B cell (primary cell): ENCODE data around the gene BEGAIN. TPM values are rescaled to one million over a fixed set of nuclear protein-coding genes. Genes with fewer than 3 reads are reported as not detected.

Experiments used
- ATAC-seq: fragments of 200-7000 bp; cut with Tn5 transposase; one replicate; pipeline ENCODE4 v1.10.0; 2021; ENCODE audit warnings: low read depth, mild to moderate bottlenecking, moderate number of reproducible peaks, moderate library complexity
- CTCF ChIA-PET: fragments of 350-600 bp; sonication (Branson Sonifier 250); formaldehyde crosslinking; loops from one replicate; lab custom pipeline; 2021; ENCODE audit warnings: antibody characterized with exemption, inconsistent platforms; lab: Charles Lee
- POLR2A ChIA-PET: fragments of 350-600 bp; sonication (Branson Sonifier 250); formaldehyde crosslinking; loops from one replicate; lab custom pipeline; 2021; ENCODE audit warnings: antibody characterized with exemption; lab: Charles Lee
- DNase-seq: peaks from one replicate; pipeline ENCODE4 v3.0.0; 2013
- H2AFZ ChIP-seq: 2 replicates; pipeline ENCODE4 v1.6.1; 2012; ENCODE audit warnings: mild to moderate bottlenecking, low read depth, low read length; ENCODE audit not compliant: insufficient read depth, poor library complexity, severe bottlenecking
- H3K27ac ChIP-seq, 2 donors: 1 replicate in 1 of 2; 2 replicates in 1 of 2; pipeline ENCODE4 v1.5.1; 2012 to 2013; ENCODE audit warnings: low read length in 2 of 2, mild to moderate bottlenecking in 2 of 2, moderate library complexity in 1 of 2
- H3K27me3 ChIP-seq, 4 experiments: fragments of 200-600 bp in 1 of 4; sonication (generic) in 1 of 4; replicated peaks in 1 of 4; 1 replicate in 2 of 4; 2 replicates in 2 of 4; pipeline versions ENCODE4 v1.6.1 to v1.7.0; 2013 to 2016; ENCODE audit warnings: low read length in 3 of 4, mild to moderate bottlenecking in 2 of 4, mixed read lengths in 1 of 4, moderate library complexity in 1 of 4; ENCODE audit not compliant: insufficient read depth in 4 of 4, control insufficient read depth in 3 of 4; ENCODE audit errors: control extremely low read depth in 1 of 4
- H3K36me3 ChIP-seq, 2 experiments: replicated peaks in 1 of 2; 1 replicate in 1 of 2; 2 replicates in 1 of 2; pipeline versions ENCODE4 v1.6.1 to v1.7.1; 2013; ENCODE audit warnings: low read length in 1 of 2; ENCODE audit not compliant: insufficient read depth in 2 of 2, control insufficient read depth in 1 of 2; ENCODE audit errors: control extremely low read depth in 1 of 2, extremely low read depth in 1 of 2
- H3K4me1 ChIP-seq, 2 donors: fragments of 200-600 bp in 1 of 2; sonication (generic) in 1 of 2; 1 replicate in 1 of 2; 2 replicates in 1 of 2; pipeline versions ENCODE4 v1.5.1 to v1.6.1; 2013 to 2017; ENCODE audit warnings: low read length in 2 of 2; ENCODE audit not compliant: control insufficient read depth in 2 of 2, insufficient read depth in 2 of 2
- H3K4me2 ChIP-seq: replicated peaks from 2 replicates; pipeline ENCODE3; 2012; ENCODE audit warnings: mild to moderate bottlenecking, low read depth, low read length; ENCODE audit not compliant: poor library complexity, severe bottlenecking
- H3K4me3 ChIP-seq, 5 experiments: fragments of 200-600 bp in 1 of 5; sonication (generic) in 1 of 5; 1 replicate in 3 of 5; 2 replicates in 2 of 5; pipeline versions ENCODE4 v1.5.1 to v1.7.0; 2011 to 2016; ENCODE audit warnings: low read length in 4 of 5, mild to moderate bottlenecking in 4 of 5, low read depth in 2 of 5, control low read depth in 1 of 5, moderate library complexity in 1 of 5; ENCODE audit not compliant: insufficient read depth in 1 of 5; ENCODE audit errors: control extremely low read depth in 1 of 5, extremely low read depth in 1 of 5
- H3K79me2 ChIP-seq: fragments of 200-600 bp; sonication (generic); one replicate; pipeline ENCODE4 v1.6.0; 2016; ENCODE audit warnings: low read length; ENCODE audit not compliant: control insufficient read depth, insufficient read depth
- H3K9ac ChIP-seq: fragments of 200-600 bp; sonication (generic); 2 replicates; pipeline ENCODE4 v1.6.1; 2017; ENCODE audit warnings: mild to moderate bottlenecking, low read length, moderate library complexity
- H3K9me3 ChIP-seq, 3 donors: one replicate each; pipeline versions ENCODE4 v1.6.1 to v1.7.1; 2013; ENCODE audit warnings: low read length in 2 of 3; ENCODE audit not compliant: control insufficient read depth in 2 of 3, insufficient read depth in 1 of 3; ENCODE audit errors: control extremely low read depth in 1 of 3
- H4K20me1 ChIP-seq: 2 replicates; pipeline ENCODE4 v1.6.0; 2012; ENCODE audit warnings: mild to moderate bottlenecking, low read length; ENCODE audit not compliant: insufficient read depth, control insufficient read depth, poor library complexity, severe bottlenecking
- H3K27ac Mint-ChIP-seq: one replicate; pipeline ENCODE4 v1.8.0; 2021; ENCODE audit warnings: mixed read lengths
- H3K27me3 Mint-ChIP-seq: one replicate; pipeline ENCODE4 v1.8.0; 2021; ENCODE audit warnings: mixed read lengths
- H3K4me1 Mint-ChIP-seq: one replicate; pipeline ENCODE4 v1.8.0; 2021; ENCODE audit warnings: mixed read lengths
- H3K4me3 Mint-ChIP-seq: one replicate; pipeline ENCODE4 v1.8.0; 2021; ENCODE audit warnings: mixed read lengths
- H3K9me3 Mint-ChIP-seq: one replicate; pipeline ENCODE4 v1.8.0; 2022; ENCODE audit warnings: mixed read lengths; ENCODE audit not compliant: insufficient read depth
- CTCF ChIP-seq: fragments of 200-600 bp; IDR thresholded peaks from one replicate; pipeline ENCODE4 v1.8.0; 2022; ENCODE audit warnings: antibody characterized with exemption, mild to moderate bottlenecking
- EZH2 ChIP-seq: IDR thresholded peaks from 2 replicates; pipeline ENCODE4 v1.6.1; 2012; ENCODE audit warnings: borderline replicate concordance, low read depth, mild to moderate bottlenecking, moderate library complexity, low read length; ENCODE audit not compliant: insufficient read depth, poor library complexity, severe bottlenecking
- WGBS: methylation state at CpG from one replicate; pipeline ENCODE4 v1.1.5; 2013; ENCODE audit warnings: missing lambda C conversion rate; ENCODE audit not compliant: insufficient coverage; 5-methylcytosine and 5-hydroxymethylcytosine counted together
- intact Hi-C: fragments of 100-400 bp; cut with micrococcal nuclease; formaldehyde crosslinking; loops from one replicate; pipeline ENCODE4 v1.10.0; 2022
- polyA plus RNA-seq: library from polyadenylated mRNA; depleted of rRNA; stranded (reverse); fragments of >200 nt; gene quantifications from 2 replicates; pipeline ENCODE4 v1.2.3, GENCODE V29; 2012
- total RNA-seq, 2 donors: library from RNA; stranded (reverse); fragments of 120-200 nt in 1 of 2; gene quantifications; 1 replicate in 1 of 2; 2 replicates in 1 of 2; pipeline versions ENCODE4 v1.2.3 to v1.2.4, GENCODE V29; 2013 to 2022

BEGAIN gene
- total and polyA plus RNA-seq, 2 donors (not counting 1 experiment from before 2014, with no cell fraction given) = 4.9 TPM; not detected in 1

DNA sequence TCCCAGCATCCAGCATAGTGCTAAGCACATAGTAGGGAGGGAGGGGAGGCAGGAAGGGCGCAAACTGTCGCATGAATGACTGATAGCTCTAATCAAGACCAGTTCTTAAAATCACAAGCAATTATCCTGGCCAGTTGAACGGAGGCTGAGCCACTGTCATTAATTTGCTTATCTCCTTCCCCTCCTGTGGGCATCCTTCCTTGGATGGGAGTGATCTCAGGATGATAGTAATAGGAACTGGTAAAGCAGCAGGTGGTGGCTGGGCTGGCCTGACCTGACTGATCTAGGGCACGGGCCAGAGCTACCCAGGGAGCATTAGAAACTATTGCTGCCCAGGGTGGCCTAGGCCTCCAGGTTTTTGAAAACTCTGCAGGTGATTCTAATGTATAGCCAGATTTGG, 97.0 kb downstream of the BEGAIN start:
- Histone ChIP-seq H3K9me3 (no peaks in the 10 kb centered on the region), H3K4me2 (no peak overlapping the region), H3K4me3 (no peak overlapping the region), H4K20me1 (no peaks in the 10 kb centered on the region), H3K27me3 (no peaks in the 10 kb centered on the region), H3K4me1 (no peaks in the 10 kb centered on the region), H2AFZ (no peak overlapping the region), H3K79me2 (no peaks in the 10 kb centered on the region), H3K9ac (no peak overlapping the region), H3K27ac (no peak overlapping the region), H3K36me3 (peaks cover 0 to 2% of the 10 kb centered on the region in 2 experiments)
- DNase-seq (no peak), ATAC-seq (no peak)
- no peaks in the 10 kb centered on the region for H3K27me3 Mint-ChIP-seq
- 94% methylated on average over 1 of the region's 4 CpGs for WGBS
- ChIA-PET CTCF (no interaction called here), POLR2A (no interaction called here)
- TF ChIP-seq EZH2 (no peak), CTCF (no peak)
- peaks cover 3% of the 10 kb centered on the region for H3K4me1 Mint-ChIP-seq
- intact Hi-C loops = no loop called here
- no peaks in the 10 kb centered on the region for H3K9me3 Mint-ChIP-seq
- H3K27ac Mint-ChIP-seq = no peak overlapping the region
- no peak overlapping the region for H3K4me3 Mint-ChIP-seq

DNA sequence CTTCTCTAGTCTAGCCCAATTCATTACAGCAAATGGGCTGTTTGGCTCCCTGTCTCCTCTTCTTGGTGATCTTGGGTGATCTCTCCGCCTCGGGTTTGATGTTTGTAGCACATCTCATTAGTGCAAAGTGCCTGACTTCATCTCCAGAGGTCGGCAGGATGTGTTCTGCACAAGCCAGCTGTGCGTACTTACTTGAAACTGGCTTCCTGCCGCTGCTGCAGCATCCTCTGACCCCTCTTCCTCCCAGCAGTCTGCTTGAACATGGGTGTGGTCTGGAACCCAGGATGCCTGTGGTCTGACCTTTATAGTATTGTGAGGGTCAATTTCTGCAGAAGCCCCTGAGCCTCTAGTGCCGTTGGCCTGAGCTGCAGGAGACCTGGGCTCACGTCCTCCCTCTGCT, 99.2 kb downstream of the BEGAIN start:
- Histone ChIP-seq H3K9me3 (no peaks in the 10 kb centered on the region), H3K79me2 (no peaks in the 10 kb centered on the region), H3K4me1 (no peaks in the 10 kb centered on the region), H3K27me3 (no peaks in the 10 kb centered on the region), H3K4me3 (no peak overlapping the region), H3K27ac (no peak overlapping the region), H3K36me3 (peaks cover 0 to 2% of the 10 kb centered on the region in 2 experiments), H4K20me1 (no peaks in the 10 kb centered on the region), H3K4me2 (no peak overlapping the region), H3K9ac (no peak overlapping the region), H2AFZ (no peak overlapping the region)
- CTCF ChIA-PET = no interaction called here
- DNase-seq (no peak), ATAC-seq (no peak)
- no peak overlapping the region for H3K4me3 Mint-ChIP-seq
- POLR2A ChIA-PET = no interaction called here
- WGBS = 77% methylated on average over 7 of the region's 7 CpGs
- no peak overlapping the region for H3K27ac Mint-ChIP-seq
- no peaks in the 10 kb centered on the region for H3K27me3 Mint-ChIP-seq
- no peak for TF ChIP-seq EZH2
- no peak for TF ChIP-seq CTCF
- no peaks in the 10 kb centered on the region for H3K9me3 Mint-ChIP-seq
- intact Hi-C loops = no loop called here
- peaks cover 3% of the 10 kb centered on the region for H3K4me1 Mint-ChIP-seq
